GM12865 (cell line): ENCODE data around the gene MAG.

Source experiments
- DNase-seq: peaks from one replicate; pipeline ENCODE4 v3.0.0; 2010; ENCODE audit warnings: low read depth
- H3K4me3 ChIP-seq: 2 replicates; pipeline ENCODE4 v1.5.1; 2011; ENCODE audit warnings: mild to moderate bottlenecking, low read depth, low read length, control low read depth
- TF ChIP-seq, protein P1 (sequence below): IDR thresholded peaks from 2 replicates; pipeline ENCODE4 v1.5.1; 2011; ENCODE audit warnings: low read length, control low read depth, low read depth, inconsistent platforms; ENCODE audit not compliant: insufficient read depth; ENCODE audit errors: missing control alignments

MAG gene

DNA sequence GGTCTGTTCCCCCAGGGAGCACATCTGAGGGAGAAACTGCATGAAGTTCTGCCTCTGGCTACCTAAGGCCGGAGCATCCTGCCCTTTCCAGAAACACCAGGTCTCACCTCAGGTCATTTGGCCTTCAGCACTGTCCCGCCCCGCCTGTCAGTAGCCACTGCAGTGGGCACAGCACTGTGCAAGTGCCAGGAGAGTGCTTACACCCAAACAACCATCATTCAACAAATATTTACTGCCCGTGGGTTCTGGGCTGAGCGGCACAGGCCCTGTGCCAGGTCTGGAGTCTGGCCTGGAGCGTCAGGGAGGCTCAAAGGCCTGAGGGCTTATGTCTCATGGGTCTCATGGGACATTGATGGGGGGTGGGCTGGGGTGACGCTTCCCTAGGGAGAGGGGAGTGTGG lies 20.4 kb upstream of the MAG start:
- TF ChIP-seq, protein P1, sequence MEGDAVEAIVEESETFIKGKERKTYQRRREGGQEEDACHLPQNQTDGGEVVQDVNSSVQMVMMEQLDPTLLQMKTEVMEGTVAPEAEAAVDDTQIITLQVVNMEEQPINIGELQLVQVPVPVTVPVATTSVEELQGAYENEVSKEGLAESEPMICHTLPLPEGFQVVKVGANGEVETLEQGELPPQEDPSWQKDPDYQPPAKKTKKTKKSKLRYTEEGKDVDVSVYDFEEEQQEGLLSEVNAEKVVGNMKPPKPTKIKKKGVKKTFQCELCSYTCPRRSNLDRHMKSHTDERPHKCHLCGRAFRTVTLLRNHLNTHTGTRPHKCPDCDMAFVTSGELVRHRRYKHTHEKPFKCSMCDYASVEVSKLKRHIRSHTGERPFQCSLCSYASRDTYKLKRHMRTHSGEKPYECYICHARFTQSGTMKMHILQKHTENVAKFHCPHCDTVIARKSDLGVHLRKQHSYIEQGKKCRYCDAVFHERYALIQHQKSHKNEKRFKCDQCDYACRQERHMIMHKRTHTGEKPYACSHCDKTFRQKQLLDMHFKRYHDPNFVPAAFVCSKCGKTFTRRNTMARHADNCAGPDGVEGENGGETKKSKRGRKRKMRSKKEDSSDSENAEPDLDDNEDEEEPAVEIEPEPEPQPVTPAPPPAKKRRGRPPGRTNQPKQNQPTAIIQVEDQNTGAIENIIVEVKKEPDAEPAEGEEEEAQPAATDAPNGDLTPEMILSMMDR: no peak
- no peak overlapping the region for H3K4me3 ChIP-seq
- no peak for DNase-seq

DNA sequence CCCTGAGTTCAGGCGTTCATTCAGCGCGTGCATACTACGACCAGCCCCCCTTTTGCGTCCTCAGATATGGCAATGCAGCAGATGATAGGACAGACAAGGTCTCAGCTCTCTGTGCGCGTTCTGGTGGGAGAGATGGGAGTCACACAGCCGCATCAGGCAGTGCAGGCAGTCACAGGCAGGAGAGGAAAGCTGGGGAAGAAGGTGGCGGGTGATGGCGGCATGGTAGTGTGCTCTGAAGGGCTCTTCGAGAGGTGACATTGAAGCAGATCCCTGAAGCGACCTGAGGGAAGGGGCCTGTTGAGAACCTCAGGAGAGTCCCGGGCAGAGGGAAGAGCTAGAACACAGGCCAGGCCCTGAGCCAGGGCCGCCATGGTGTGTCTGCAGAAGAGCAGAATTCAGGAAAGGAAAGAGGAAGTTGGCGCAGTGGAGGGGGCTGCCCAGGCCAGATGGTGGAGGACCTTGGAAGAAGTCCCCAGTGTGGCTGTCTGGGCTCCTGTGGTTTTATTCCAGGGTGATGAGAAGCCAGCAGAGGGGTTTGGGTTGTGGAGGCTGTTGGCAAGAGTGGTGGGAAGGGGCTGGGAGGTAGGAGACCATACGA lies 19.7 kb upstream of the MAG start:
- no peak overlapping the region for H3K4me3 ChIP-seq
- TF ChIP-seq, protein P1: no peak
- DNase-seq: no peak

DNA sequence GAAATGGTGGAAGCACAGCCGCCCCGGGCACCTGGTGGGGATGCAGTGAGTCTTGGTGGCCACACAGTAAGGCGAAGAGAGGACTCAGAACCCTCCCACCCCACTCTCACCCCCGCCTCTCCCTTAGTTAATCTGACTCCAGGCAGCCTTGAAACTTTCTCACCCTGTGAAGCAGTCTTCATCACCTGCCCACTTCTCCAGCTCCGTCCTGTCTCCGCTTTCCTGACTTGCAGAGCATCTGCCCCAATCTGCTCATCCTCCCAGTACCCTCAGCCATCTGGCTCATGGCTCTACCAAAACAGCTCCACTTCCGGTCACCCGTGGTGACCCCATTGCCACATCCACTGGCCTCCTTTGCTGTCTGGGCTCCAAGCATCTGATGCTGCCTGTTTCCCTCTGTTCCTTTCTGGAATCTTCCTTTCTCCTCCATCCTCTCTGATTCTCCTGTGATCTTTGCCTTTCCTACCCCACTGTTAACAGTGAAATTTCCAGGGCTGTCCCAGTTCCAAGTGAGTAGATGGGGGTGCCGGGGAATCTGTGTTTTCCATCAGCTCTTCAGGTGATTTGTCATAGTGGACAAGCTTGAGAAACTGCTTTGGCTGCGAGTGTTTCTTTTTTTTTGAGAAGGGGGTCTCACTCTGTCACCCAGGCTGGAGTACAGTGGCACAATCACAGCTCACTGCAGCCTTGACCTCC lies 18.9 kb upstream of the MAG start:
- TF ChIP-seq, protein P1: no peak
- DNase-seq: no peak
- no peak overlapping the region for H3K4me3 ChIP-seq

DNA sequence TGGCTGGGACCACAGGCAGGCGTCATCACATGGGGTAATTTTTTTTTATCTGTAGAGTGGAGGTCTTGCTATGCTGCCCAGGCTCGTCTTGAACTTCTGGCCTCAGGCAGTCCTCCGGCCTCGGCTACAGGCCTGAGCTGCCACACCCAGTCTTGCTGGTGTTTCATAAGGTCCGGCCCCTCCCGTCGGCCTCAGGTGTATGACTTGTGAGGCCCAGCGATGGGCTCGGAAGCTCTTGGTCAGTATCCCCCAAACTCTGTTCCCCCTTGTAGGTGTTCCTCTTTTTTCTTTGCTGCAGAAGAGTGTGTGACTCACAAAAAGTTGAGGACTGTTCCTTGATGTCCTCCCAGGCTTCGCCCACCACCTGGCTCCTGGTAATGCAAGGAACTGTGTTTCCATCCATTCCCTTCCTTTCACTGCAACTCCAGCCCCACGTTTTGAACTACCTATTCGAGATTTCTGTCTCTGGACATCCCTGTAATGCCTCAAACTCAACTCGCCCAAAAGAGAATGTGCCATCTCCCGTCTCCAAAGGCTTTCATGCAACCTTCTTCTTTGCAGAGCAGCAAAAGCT lies 18.2 kb upstream of the MAG start:
- no peak overlapping the region for H3K4me3 ChIP-seq
- TF ChIP-seq, protein P1: no peak
- no peak for DNase-seq

DNA sequence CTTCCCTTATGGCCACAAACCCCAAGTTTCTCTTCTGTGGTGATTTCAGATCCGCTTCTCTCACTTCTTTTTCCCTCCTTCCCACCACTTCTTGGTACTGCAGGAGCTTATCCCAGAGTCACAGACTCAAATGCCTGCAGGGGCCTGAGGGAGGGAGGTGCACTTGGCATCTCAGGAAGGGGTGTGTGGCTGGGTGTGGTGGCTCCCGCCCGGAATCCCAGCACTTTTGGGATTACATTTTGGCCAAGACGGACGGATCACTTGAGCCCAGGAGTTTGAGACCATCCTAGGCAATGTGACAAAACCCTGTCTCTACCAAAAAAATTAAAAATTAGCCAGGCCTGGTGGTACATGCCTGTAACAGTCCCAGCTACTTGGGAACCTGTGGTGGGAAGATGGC lies 17.6 kb upstream of the MAG start:
- no peak overlapping the region for H3K4me3 ChIP-seq
- no peak for DNase-seq
- TF ChIP-seq, protein P1: no peak

DNA sequence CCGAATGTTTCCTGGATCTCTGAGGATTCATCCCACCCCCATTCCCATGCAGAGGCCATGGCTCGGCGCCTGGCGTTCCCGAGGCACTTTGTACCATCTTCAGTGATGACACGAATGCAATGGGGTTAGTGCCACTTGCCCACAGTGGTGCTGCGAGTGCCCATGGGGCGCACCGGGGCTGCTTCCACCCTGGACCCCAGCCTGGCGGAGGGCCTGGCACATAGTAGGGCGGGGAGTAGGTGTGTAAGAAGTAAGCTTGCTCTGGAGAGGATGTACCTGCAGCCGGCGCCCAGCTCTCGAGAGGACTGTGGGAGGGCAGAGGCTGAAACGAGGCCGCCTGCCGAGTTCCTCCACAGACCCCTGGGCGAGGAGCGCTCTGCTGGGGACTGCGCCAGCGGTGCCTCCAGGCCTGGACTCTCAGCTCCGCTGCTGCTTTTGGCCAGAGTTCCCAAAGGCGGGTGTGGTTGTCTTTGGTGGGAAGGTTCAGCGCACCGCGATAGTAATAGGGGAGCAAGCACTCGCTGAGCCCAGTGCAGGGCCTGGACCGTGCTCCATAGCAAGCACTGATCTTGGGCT lies 15.2 kb upstream of the MAG start:
- no peak overlapping the region for H3K4me3 ChIP-seq
- no peak for DNase-seq
- TF ChIP-seq, protein P1: no peak
